Thyroid gland (tissue), 4 donors: ENCODE measurements around the gene ARHGAP10. TPM values are rescaled to one million over a fixed set of nuclear protein-coding genes. Genes with fewer than 3 reads are reported as not detected.

ENCODE experiments used
- DNase-seq, 2 donors: peaks; one replicate each; pipeline ENCODE4 v3.0.0-alpha.2; 2019
- H3K27ac ChIP-seq, 3 donors: fragments of 200-600 bp; sonication (generic); 1 replicate in 2 of 3; 2 replicates in 1 of 3; pipeline ENCODE4 v1.5.1; 2016 to 2019; ENCODE audit warnings: mild to moderate bottlenecking in 1 of 3, moderate library complexity in 1 of 3
- H3K27me3 ChIP-seq: fragments of 200-600 bp; sonication (generic); one replicate; pipeline ENCODE4 v1.5.1; 2019
- H3K36me3 ChIP-seq, 2 donors: fragments of 200-600 bp; sonication (generic); one replicate each; pipeline ENCODE4 v1.5.1; 2016 to 2019
- H3K4me1 ChIP-seq, 2 donors: fragments of 200-600 bp; sonication (generic); one replicate each; pipeline ENCODE4 v1.5.1; 2017 to 2019
- H3K4me3 ChIP-seq, 3 donors: fragments of 200-600 bp; sonication (generic); replicated peaks in 1 of 3; 1 replicate in 2 of 3; 2 replicates in 1 of 3; pipeline ENCODE4 v1.5.1; 2016; ENCODE audit warnings: mild to moderate bottlenecking in 1 of 3
- H3K9me3 ChIP-seq: fragments of 200-600 bp; sonication (generic); one replicate; pipeline ENCODE4 v1.5.1; 2017
- POLR2A ChIP-seq, 2 donors: fragments of 450-650 bp; IDR thresholded peaks; one replicate each; pipeline ENCODE4 v1.6.1; 2017; ENCODE audit warnings: antibody characterized with exemption in 2 of 2, mild to moderate bottlenecking in 2 of 2, moderate library complexity in 1 of 2
- WGBS, 2 donors: methylation state at CpG; one replicate each; pipeline ENCODE4 v1.1.5; 2017; 5-methylcytosine and 5-hydroxymethylcytosine counted together
- intact Hi-C: fragments of 100-400 bp; cut with DNase I; formaldehyde crosslinking; loops from one replicate; pipeline ENCODE4 v1.15.1; 2023
- total RNA-seq, 4 donors: library from RNA; depleted of rRNA; stranded (reverse); fragments of >200 nt; gene quantifications; one replicate each; pipeline ENCODE4 v1.2.3, GENCODE V29; 2016
- TF ChIP-seq, protein P1 (sequence below), 6 experiments: fragments of 200-600 bp in 3 of 6; fragments of 450-650 bp in 3 of 6; sonication (generic) in 3 of 6; IDR thresholded peaks; one replicate each; pipeline ENCODE4 v1.5.1; 2016 to 2019; ENCODE audit warnings: antibody characterized with exemption in 6 of 6, mild to moderate bottlenecking in 2 of 6, inconsistent platforms in 1 of 6, moderate library complexity in 1 of 6

Gene ARHGAP10
- total RNA-seq, 4 donors from 2014 or later = 39.5 to 78.4 (median 42.0) TPM

DNA sequence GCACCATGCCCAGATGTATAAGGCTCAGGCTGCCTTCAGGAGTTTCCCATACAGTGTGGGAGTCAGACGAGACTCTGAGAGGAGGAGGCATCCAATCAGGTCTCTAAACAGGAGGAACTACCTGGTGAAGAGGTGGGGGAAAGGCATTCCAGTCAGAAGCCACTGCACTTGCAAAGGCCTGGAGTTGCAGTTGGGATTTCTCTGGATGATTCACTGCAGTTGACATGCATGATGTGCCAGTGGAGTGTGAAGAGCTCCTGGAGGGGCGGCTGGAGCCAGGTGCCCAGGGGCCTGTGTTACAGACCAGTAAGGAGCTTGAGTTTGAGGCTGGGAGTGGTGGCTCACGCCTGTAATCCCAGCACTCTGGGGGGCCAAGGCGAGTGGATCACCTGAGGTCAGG is 339.1 kb downstream of the ARHGAP10 start:
- no peaks in the 10 kb centered on the region for H3K9me3 ChIP-seq
- no peaks in the 10 kb centered on the region for H3K27me3 ChIP-seq
- no peak overlapping the region for H3K4me3 ChIP-seq
- WGBS, 2 donors = 50 to 86% methylated on average over 2 to 4 of the region's 4 CpGs
- peak overlapping the region; percentile 22 to 37 (median 24) for H3K27ac ChIP-seq
- DNase-seq = peak; percentile 74 to 79
- peaks cover 12 to 14% of the 10 kb centered on the region in 2 donors for H3K36me3 ChIP-seq
- H3K4me1 ChIP-seq = peaks cover 16 to 24% of the 10 kb centered on the region in 2 donors
- TF ChIP-seq POLR2A (IDR thresholded peaks at IDR 0.05) = no peak
- TF ChIP-seq, protein P1, sequence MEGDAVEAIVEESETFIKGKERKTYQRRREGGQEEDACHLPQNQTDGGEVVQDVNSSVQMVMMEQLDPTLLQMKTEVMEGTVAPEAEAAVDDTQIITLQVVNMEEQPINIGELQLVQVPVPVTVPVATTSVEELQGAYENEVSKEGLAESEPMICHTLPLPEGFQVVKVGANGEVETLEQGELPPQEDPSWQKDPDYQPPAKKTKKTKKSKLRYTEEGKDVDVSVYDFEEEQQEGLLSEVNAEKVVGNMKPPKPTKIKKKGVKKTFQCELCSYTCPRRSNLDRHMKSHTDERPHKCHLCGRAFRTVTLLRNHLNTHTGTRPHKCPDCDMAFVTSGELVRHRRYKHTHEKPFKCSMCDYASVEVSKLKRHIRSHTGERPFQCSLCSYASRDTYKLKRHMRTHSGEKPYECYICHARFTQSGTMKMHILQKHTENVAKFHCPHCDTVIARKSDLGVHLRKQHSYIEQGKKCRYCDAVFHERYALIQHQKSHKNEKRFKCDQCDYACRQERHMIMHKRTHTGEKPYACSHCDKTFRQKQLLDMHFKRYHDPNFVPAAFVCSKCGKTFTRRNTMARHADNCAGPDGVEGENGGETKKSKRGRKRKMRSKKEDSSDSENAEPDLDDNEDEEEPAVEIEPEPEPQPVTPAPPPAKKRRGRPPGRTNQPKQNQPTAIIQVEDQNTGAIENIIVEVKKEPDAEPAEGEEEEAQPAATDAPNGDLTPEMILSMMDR (IDR thresholded peaks at IDR 0.05) = no peak
- intact Hi-C loops = no loop called here

DNA sequence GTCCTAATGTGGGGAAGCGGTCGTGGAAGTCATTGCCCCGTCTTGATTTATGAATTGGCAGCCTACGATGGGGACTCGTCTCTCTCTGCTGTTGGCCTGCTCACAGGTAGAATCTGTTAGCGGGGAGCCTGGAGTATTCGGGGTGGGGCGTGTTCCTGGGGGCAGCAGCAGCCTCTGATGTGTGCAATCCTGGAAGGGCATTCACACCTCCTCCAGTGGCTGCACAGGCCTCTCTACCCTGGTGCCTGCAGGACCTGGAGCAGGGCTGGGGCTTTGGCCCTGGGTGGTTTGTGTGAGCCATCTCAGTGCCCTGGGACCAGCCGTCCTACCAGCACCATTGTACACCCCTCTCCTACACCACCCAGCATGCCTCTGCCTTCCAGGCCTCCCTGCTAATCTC is 340.9 kb downstream of the ARHGAP10 start:
- no peaks in the 10 kb centered on the region for H3K27me3 ChIP-seq
- H3K27ac ChIP-seq = no peak overlapping the region
- no peaks in the 10 kb centered on the region for H3K9me3 ChIP-seq
- H3K36me3 ChIP-seq = peaks cover 8 to 24% of the 10 kb centered on the region in 2 donors
- no peak for DNase-seq
- TF ChIP-seq, protein P1 (IDR thresholded peaks at IDR 0.05) = no peak
- TF ChIP-seq POLR2A (IDR thresholded peaks at IDR 0.05) = no peak
- H3K4me1 ChIP-seq = peaks cover 12 to 17% of the 10 kb centered on the region in 2 donors
- WGBS, 2 donors = 92 to 99% methylated on average over 8 to 9 of the region's 9 CpGs
- no peak overlapping the region for H3K4me3 ChIP-seq
- intact Hi-C loops = no loop called here

DNA sequence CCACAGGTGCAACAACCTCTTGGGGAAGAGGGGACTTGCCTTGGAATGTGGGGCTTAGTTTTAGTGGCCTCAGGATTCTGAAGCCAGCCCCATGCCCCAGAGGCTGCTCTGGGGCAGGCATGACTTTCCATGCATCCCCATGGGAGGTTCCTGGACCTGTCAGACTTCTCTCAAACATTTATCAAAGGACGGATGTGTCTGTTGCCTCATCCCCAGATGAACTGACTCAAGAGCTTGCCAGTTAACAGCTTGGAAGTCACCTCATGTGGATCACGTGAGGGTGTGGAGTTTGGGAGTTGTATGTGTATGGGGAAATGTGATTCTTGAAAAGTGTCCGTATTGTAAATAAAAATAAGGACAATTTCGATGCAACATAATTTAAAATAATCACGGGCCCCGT is 341.5 kb downstream of the ARHGAP10 start:
- DNase-seq = no peak
- Histone ChIP-seq H3K36me3 (peaks cover 8 to 24% of the 10 kb centered on the region in 2 donors), H3K4me1 (peaks cover 10 to 14% of the 10 kb centered on the region in 2 donors), H3K4me3 (no peak overlapping the region), H3K9me3 (no peaks in the 10 kb centered on the region), H3K27ac (no peak overlapping the region), H3K27me3 (no peaks in the 10 kb centered on the region)
- intact Hi-C loops = no loop called here
- TF ChIP-seq, protein P1 (IDR thresholded peaks at IDR 0.05) = no peak
- no peak for TF ChIP-seq POLR2A (IDR thresholded peaks at IDR 0.05)
- 93 to 99% methylated on average over 6 of the region's 6 CpGs for WGBS, 2 donors

DNA sequence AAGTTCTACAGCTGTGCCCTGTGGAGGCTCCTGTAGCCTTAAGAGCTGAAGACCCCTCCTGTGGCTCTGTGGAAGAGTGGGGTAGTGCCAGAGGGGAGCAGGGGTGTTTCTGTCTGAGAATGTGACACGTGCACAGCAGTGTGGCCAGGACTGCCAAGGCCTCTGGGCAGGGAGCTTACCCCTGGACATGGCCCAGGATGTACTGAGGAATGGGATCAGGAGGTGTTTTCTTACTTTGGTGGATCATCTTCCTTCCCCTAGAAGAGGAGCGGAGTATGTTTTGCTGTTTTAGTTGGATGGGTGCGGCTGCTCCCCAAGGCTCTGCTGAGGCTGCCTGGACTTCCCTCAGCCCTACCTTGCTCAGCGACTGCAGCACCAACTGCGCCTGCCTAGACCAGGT is 342.6 kb downstream of the ARHGAP10 start:
- peaks cover 8 to 24% of the 10 kb centered on the region in 2 donors for H3K36me3 ChIP-seq
- H3K4me3 ChIP-seq = no peak overlapping the region
- WGBS, 2 donors = 97 to 100% methylated on average over 5 of the region's 5 CpGs
- no peak overlapping the region for H3K27ac ChIP-seq
- intact Hi-C loops = no loop called here
- TF ChIP-seq, protein P1 (IDR thresholded peaks at IDR 0.05) = no peak
- no peak for TF ChIP-seq POLR2A (IDR thresholded peaks at IDR 0.05)
- H3K4me1 ChIP-seq = peaks cover 10 to 14% of the 10 kb centered on the region in 2 donors
- no peaks in the 10 kb centered on the region for H3K27me3 ChIP-seq
- DNase-seq = no peak
- no peaks in the 10 kb centered on the region for H3K9me3 ChIP-seq

DNA sequence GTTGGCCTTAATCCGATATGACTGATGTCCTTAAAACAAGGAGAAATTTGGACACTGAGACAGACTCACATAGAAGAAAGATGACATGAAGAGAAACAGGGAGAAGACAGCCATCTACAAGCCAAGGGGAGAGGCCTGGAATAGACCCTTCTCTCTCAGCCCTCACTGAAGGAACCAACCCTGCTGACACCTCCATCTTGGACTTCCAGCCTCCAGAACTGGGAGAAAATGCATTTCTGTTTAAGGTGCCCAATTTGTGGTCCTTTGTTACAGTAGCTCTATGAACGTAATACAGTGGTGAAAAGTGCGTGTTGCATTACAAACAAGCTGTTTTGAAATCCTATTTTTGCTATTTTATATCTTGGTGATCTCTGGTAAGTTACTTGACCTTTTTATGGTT is 343.6 kb downstream of the ARHGAP10 start:
- intact Hi-C loops = no loop called here
- whole genome bisulfite sequencing, 2 donors = 98 to 99% methylated on average over 3 of the region's 3 CpGs
- H3K4me3 ChIP-seq = no peak overlapping the region
- H3K27me3 ChIP-seq = no peaks in the 10 kb centered on the region
- DNase-seq = no peak
- H3K27ac ChIP-seq = no peak overlapping the region
- peaks cover 13 to 24% of the 10 kb centered on the region in 2 donors for H3K36me3 ChIP-seq
- TF ChIP-seq, protein P1 (IDR thresholded peaks at IDR 0.05) = no peak
- no peak for TF ChIP-seq POLR2A (IDR thresholded peaks at IDR 0.05)
- no peaks in the 10 kb centered on the region for H3K9me3 ChIP-seq
- H3K4me1 ChIP-seq = peaks cover 4 to 10% of the 10 kb centered on the region in 2 donors
